GM19043 (cell line): ENCODE measurements around the gene UAP1L1.
"Not testable (repeated sequence)": the region's sequence is repeated elsewhere in the genome, so short reads cannot be mapped to it uniquely, and the experiment has no call there.

ENCODE experiments used
- ATAC-seq: cut with Tn5 transposase; IDR thresholded peaks from one replicate; pipeline ENCODE4 v1.9.1; 2021; ENCODE audit warnings: low read depth; ENCODE audit not compliant: unreplicated experiment

Gene UAP1L1

DNA sequence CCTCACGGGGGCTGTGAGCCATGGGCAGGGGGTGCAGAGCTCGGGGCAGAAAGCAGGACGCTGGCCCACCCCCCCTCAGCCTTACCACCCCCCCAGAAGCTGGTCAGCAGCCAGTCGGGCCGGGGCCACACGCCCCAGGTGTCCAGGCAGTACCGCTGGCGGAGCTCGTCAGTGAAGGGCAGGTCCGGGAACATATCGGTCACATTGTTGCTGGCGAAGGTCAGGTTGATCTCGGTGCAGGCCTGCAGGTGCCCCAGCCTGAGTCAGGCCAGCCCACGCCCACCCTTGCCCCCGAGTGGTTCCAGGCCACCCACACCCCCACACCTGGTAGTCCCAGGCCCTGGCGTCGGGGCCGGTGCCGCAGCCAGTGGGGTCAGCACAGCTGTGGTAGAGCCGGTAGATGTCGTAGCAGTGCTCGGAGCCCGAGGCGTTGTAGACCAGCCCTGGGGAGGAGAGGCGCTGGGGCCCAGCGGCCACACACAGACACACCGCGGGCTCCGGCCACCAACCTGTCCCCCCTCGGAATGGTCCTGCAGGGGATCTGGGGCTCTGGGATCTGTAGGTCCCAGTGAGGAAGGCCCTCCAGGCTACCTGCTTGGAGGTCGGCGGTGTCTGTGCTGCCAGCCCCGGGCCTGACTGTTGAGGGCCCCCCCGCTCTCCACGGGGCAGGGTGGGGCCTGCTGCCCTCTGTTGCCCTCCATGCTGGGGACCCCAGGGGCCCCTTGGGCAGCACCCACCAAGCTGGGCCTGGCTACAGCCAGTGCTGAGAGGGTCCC is 34.7 kb downstream of the UAP1L1 start:
- no peak for ATAC-seq

DNA sequence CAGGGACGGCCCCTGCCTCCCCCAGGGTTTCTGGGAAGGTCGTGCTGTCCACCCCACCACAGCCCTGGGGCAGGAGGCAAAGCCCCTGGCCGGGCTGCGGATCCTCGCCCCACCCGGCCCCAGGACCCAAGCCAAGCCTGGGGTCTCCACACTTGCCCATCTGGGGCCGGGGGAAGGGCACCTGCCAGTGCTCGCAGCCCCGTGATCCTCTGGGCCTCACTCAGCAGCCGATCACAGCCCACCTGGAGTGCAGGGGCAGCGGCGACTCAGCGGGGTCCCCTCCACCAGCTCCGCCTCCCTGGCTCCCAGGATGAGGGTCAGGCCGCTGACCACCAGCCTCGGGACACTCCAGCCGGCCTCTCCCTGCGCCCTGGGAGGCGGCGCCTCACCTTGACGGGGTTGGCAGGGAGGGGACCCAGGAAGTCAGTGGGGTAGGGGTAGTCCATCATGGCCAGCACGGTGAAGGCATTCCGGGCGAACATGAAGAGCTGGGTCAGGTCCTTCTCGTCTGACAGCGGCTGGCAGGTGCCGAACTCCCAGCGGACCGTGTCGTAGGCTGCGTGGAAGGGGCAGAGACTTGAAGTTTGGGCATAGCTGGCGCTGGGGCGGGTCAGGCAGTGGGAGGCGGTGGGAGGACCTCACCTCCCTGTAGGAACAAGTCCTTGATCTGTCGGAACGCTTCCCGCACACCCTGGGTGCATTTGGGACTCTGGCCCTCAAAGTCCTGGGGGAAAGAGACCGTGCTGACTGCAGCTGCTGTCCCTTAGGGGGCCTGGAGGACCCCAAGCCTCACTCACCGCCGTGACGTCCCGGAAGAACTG is 35.5 kb downstream of the UAP1L1 start:
- no peak for ATAC-seq

DNA sequence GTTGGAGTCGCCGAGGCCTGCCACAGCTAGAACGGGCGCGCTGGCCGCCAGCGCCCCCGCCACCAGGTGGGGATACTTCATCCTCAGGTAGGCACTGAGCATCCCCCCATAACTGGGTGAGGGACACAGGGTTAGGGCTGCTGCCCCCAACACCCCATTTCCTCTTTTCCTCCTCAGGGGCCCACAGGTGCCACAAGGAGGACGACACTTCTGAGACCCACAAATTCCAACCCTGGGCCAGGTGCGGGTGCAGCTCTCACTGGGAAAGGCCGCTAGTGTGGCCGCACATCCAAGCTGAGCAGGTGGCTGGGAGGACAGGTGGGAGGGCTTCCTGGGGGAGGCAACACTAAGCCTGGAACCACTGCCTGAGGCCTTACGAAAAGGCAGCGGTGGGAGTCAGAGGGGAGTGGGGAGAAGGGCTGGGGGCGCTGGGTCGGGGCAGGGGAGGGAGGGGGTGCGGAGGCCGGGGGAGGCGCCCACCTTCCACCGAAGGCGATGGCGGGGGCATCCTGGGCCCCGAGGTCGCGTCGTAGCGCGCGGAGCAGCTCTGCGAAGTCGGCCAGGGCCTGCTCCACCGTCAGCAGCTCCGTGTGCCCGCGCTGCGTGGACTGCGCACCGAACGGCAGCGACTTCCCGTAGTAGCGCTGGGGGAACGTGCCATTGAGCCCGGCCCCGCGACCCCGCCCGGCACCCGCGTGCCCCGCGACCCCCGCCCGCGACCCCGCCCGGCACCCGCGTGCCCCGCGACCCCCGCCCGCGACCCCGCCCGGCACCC is 36.3 kb downstream of the UAP1L1 start:
- ATAC-seq = no peak

GRCh38 chr9:137114220-137114612 is 36.9 kb downstream of the UAP1L1 start:
- no peak for ATAC-seq

GRCh38 chr9:137114613-137115393 is 37.5 kb downstream of the UAP1L1 start, which contains the start of gene DPP7:
Gene DPP7, minus strand, starts transcription at chr9:137114733. Its CDS starts 20 bp downstream, at chr9:137114713.
- ATAC-seq = peak; percentile 79

DNA sequence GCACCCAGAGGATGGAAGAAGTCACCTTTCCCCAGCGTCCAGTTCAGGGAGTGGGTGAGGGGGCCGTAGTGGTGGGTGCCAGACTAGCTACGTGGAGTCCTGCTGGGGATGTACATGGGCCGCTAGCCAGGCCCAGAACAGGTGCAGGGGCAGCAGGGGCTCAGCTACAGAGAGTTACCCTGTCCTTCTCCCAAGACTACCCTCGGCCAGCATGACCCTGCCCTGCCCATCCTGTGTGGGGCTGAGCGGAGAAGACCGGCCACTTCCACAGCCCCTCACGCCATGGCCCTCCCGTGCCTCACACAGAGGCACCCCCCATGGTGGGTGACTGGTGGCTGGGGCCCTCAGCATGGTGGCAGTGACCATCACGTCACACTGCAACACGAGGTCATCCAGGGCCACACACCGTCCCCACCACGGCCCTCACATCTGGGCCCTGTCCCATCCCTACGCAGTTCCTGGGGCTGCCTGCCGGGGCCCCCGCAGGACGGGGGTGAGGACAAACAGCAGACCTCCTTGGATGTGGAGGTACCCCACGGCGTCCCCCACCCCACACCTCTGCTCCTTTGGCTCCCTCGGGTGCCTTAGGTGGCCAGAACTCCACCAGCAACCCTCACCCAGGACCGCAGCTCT is 38.2 kb downstream of the UAP1L1 start:
- no peak for ATAC-seq

DNA sequence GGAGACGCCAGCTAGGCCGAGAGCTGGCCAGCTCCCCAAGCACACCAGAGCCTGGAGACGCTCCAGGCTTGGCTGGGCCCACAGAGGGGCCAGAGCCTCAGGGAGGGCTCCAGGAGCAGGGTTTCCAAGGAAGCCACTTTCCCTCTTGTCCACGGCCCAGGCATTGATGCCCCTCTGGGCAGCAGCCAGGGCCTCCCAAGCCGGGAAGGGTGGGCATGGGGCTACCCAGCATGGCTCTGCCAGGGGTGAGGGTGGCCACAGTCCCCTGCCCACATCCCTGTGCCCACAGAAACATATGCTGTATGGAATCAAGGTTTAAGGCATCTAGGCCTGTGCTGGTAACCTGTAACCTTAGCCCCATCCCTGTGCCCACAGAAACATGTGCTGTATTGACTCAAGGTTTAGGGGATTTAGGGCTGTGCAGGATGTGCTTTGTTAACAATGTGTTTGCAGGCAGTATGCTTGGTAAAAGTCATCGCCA is 38.8 kb downstream of the UAP1L1 start:
- ATAC-seq = no peak

GRCh38 chr9:137116728-137117127 is 39.4 kb downstream of the UAP1L1 start:
- ATAC-seq = no peak

DNA sequence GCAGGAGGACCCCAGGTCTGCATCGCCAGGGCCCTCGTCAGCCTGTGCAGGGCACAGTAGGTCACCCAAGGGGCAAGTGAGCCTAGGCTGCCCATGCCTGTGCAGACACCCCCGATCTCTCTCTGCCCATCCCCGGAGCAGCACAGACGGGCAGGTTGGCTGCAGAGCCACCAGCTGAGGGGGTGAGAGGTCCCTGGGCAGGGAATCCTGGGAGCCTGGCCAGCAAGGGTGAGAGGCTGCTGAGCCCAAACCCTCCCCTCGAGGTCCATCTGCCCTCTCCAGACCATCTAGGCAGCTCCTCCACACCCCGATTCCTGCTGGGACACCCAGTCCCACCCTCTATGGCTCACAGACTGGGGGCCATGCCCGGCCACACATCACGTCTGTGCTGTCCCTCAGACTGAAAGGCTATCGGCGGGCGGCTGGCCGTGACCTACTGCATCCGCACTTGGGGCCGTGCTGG is 40.0 kb downstream of the UAP1L1 start:
- ATAC-seq = no peak

DNA sequence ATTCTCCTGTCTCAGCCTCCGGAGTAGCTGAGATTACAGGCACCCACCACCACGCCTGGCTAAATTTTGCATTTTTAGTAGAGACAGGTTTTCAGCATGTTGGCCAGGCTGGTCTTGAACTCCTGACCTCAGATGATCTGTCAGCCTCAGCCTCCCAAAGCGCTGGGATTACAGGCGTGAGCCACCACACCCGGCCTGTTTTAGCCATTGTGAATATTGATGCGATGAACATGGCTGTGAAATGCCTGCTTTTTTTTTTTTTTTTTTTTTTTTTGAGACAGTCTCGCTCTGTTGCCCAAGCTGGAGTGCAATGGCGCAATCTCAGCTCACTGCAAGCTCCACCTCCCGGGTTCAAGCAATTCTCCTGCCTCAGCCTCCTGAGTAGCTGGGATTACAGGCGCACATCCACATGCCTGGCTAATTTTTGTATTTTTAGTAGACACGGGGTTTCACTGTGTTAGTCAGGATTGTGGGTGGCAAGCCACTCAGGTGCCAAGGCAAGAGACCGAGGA is 40.8 kb downstream of the UAP1L1 start:
- not testable (repeated sequence) for ATAC-seq

GRCh38 chr9:137121927-137122795 is 44.8 kb downstream of the UAP1L1 start:
- ATAC-seq = not testable (repeated sequence)

- not testable (repeated sequence) for ATAC-seq
Measured at GRCh38 chr9:137122796-137123467, 45.6 kb downstream of the UAP1L1 start.

GRCh38 chr9:137123468-137123837 is 46.1 kb downstream of the UAP1L1 start:
- ATAC-seq = no peak

DNA sequence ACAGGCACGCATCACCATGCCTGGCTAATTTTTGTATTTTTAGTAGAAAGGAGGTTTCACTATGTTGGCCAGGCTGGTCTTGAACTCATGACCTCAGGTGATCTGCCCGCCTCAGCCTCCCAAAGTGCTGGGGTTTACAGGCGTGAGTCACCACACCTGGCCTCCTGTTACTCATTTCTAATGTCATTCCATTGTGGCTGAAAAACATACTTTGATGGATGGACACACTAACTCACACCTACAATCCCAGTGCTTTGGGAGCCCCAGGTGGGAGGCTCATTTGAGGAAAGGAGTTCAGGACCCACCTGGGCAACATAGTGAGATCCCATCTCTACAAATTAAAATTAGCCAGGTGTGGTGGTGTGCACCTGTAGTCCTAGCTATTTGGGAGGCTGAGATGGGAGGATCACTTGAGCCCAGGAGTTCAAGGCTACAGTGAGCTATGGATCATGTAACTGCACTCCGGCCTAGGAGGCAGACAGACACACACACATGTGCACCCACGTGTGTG is 46.7 kb downstream of the UAP1L1 start:
- not testable (repeated sequence) for ATAC-seq

- ATAC-seq = no peak
Measured at GRCh38 chr9:137126786-137127185, 49.5 kb downstream of the UAP1L1 start.

GRCh38 chr9:137127301-137128157 is 50.2 kb downstream of the UAP1L1 start:
- ATAC-seq = no peak
